Measurements from ENCODE around the gene GPR107.

GPR107 gene

GRCh38 chr9:130167927-130168326 lies 114.2 kb downstream of the GPR107 start:
- no peak for DNase-seq

- no peak for DNase-seq
These were observed 117.8 kb downstream of the GPR107 start for GRCh38 chr9:130171226-130172148.

- peak; percentile 91 for DNase-seq
These were observed 118.6 kb downstream of the GPR107 start, which contains the start of gene NCS1 for GRCh38 chr9:130172161-130172857. NCS1 (plus strand) TSS chr9:130172404; CDS start chr9:130172664, 260 bp downstream.

- DNase-seq, result no peak
These were observed 119.4 kb downstream of the GPR107 start for GRCh38 chr9:130172858-130173665.

- DNase-seq, result no peak
These were observed 119.9 kb downstream of the GPR107 start for GRCh38 chr9:130173666-130173983.

- DNase-seq, result no peak
These were observed 120.3 kb downstream of the GPR107 start for GRCh38 chr9:130174025-130174424.

GRCh38 chr9:130174920-130175321 lies 121.2 kb downstream of the GPR107 start:
- peak; percentile 71 for DNase-seq

- DNase-seq, result no peak
These were observed 121.6 kb downstream of the GPR107 start for GRCh38 chr9:130175355-130175754.

GRCh38 chr9:130176760-130177159 lies 123.1 kb downstream of the GPR107 start:
- DNase-seq, result no peak

GRCh38 chr9:130177898-130178805 lies 124.4 kb downstream of the GPR107 start:
- no peak for DNase-seq

GRCh38 chr9:130179331-130179907 lies 125.7 kb downstream of the GPR107 start:
- DNase-seq, result no peak

GRCh38 chr9:130180516-130180915 lies 126.8 kb downstream of the GPR107 start:
- no peak for DNase-seq

- DNase-seq, result no peak
These were observed 128.1 kb downstream of the GPR107 start for GRCh38 chr9:130181678-130182380.

- no peak for DNase-seq
These were observed 128.7 kb downstream of the GPR107 start for GRCh38 chr9:130182381-130182909.

- peak; percentile 82 for DNase-seq
These were observed 129.5 kb downstream of the GPR107 start for GRCh38 chr9:130183133-130183762.

GRCh38 chr9:130185017-130185416 lies 131.3 kb downstream of the GPR107 start:
- no peak for DNase-seq

- DNase-seq, result peak; percentile 70
These were observed 131.9 kb downstream of the GPR107 start for GRCh38 chr9:130185490-130186031.

- no peak for DNase-seq
These were observed 132.3 kb downstream of the GPR107 start for GRCh38 chr9:130186051-130186450.

GRCh38 chr9:130186839-130187522 lies 133.3 kb downstream of the GPR107 start:
- no peak for DNase-seq

Data from femur (tissue), 1 donor.